ENCODE data around the gene NSF.
"Not testable (repeated sequence)": the region's sequence is repeated elsewhere in the genome, so short reads cannot be mapped to it uniquely, and the experiment has no call there.

Gene NSF

DNA sequence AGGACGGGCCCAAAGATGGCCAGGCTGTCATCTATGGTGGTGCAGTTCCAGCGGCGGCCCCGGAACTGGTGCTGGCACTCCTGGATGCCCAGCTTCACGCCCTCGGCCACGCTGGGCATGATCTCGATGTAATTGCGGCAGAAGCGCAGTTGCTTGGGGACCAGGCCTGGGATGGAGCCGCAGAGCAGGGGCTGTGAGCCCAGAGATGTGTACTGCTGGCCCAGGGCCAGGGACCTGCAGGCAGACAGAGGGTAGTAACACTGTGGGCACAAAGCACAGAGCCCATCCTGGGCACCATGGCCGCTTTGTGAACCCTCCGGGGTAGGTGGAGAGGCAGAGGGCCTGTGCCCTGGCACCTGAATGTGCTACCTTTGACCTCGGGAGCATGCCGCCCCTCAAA lies 183.2 kb downstream of the NSF start:
- DNase-seq = no peak

- DNase-seq = no peak
Measured at GRCh38 chr17:46774108-46774737, 183.8 kb downstream of the NSF start.

DNA sequence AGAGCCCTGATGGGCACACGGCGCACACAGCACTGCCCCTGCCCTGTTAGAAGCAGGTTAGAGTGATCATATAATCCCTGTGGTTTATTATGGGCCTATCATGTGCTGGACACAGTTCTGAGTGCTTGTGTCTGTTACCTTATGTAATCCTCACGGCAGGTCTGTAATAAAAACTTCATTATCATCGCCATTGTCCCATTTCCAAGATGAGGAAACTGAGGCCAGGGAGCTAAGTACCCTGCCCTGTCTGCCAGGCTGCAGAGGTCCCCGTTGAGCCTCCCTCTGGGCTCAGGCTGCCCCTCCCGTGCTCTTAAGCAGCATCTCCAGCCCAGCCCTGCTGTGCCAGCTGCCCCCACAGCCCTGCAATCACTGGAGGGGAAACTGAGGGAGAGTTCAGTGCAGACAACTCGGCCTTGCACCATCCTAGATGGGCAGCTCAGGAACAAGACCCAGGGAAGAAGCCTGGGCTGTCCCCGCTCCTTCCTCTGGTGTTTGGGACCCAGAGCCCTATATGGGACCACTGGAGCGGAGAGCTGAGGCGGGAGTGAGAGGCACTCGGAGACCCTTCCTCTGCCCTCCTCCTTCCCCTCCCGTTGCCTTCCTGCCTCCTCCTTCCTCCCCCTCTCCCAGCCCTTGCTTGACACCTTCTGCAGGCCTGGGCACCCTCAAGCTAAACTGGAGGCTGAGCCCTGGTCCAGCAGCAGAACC lies 186.0 kb downstream of the NSF start:
- no peak for DNase-seq

DNA sequence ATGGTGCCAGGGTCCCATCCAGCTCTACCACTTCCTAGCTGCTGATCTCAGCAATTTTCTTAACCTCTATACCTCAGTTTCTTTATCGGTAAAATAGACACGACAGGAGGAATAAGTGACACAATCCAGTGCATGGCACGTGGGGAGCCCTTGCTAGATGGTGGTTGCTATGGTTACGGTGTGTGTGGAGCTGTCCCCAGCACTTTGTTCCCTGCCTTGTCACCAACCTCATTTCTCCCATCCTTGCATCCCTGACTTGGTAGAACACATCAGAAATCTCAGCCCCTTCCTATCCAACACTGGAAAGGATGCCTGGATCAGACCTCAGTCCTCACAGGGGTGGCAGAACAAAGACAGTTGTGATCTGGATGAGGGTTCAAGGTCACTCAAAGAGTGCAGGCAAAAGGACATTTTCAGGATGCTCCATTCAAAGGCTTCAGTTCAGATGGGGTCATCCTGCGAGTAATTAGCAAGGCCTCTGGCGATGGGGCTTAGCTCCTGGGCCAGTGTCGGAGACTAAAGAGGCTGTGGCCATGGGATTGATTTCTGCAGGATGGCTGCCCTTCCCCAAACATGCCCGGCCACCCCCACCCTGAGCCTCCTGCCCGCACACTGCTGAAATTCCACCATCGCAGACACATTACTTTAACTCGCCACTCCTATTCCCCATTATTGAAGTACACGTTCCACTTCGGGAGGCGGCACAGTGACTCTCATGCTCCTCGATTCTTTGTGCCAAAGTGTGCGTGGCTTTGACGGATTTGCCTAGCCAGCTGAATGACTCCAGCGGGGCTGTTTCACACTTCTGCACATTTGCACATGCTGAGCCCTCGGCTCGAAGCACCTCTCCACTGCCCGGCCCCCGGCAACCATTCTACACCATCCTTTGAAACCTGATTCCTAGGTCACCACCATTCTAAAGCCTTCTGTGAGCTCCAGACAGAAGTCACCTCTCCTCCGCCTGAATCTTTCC lies 187.8 kb downstream of the NSF start:
- DNase-seq = peak in 13 of 56 donors; percentile 3 to 52 (median 17)

GRCh38 chr17:46780003-46780373 lies 189.5 kb downstream of the NSF start:
- DNase-seq = no peak

DNA sequence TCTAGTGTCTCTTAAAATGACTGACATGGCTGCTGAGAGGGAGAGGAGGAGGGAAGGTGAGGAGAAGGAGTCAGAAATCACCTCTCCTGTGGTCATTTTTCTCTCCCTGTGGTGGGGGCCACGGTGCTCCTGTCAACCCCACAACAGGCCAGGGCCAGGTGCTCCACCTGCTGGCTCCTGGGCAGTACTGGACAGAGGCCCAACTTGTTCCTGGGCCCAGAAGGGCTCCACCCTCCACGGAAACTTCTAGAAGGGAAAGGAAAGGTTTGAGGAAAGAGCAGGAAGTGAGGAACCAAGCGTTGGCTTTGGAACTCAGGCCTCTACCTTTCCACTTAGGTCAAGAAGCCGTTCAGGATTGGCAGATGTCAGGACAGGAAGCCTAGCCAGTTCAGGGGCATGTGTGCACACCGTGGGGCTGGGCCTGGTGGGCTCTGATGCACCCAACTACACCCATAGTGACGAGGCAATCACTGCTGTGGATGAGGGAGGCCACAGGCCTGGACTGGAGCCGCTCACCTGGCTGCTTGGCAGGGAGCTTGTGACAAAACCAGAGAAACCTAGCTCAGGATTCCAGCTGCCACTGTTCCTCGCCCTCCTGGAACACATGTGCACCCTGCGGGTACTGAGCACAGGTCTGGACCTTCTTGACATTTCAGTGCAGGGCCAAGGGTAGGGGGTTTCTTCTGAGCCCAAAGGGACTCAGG lies 191.9 kb downstream of the NSF start:
- no peak for DNase-seq

GRCh38 chr17:46783031-46783593 lies 192.6 kb downstream of the NSF start:
- DNase-seq = no peak

DNA sequence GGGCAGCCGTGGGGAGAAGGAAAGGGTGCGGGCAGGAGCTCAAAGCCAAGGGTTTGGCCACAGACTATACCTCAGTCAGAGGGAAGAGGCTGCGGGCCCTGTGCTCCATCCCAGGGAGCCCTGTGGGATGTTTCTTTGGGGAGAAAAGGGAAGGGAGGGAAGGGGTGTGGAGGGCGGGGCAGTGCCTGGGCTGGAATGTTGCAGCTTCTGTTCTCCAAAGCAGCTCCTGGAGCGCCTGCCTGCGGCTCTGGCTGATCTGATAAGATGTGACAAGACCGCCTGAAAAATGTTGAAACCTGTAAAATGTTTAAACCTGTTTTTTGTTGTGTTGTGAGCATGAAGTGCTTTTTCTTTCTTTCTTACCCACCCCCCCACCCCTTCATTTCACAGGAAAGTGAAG lies 195.2 kb downstream of the NSF start:
- DNase-seq = no peak

GRCh38 chr17:46787478-46787877 lies 197.0 kb downstream of the NSF start:
- DNase-seq = no peak

DNA sequence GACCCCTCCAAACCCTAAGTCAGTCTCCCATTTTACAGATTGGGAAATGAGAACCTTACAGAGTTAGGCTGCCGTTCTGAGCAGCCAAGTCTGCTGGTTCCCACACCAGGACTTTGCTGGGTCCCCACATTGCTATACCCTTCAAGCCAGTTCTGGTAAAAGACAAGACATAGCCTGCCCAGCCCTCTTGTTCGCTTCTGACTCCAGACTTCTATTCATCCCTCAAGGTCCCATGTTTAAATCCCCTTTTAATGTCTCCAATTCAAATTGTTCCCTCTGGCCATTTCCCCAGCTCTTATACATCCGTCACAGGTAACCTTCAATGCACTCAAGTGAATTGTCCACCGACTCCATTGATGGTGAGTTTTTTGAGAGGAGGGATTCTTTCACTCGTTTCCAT lies 197.8 kb downstream of the NSF start:
- DNase-seq = no peak

- DNase-seq = no peak
Measured at GRCh38 chr17:46788796-46789195, 198.3 kb downstream of the NSF start.

DNA sequence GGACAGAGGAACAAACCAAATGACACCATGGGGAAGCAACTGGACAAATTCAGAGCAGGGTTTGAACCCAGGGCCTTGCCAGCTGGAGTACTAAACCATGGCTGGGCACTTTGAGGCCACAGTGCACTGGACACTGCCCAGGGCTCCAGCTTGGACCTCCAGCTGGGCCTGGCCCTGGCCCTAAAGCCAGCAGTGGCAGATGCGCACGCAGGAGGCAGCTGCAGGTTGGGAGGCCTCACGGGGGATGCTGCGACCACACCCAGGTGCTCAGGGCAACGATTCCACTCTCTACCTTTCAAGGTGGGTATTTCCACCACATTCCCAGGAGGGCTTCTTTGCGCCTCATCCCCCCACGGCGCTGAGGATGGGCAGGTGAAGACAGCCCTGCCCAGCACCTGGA lies 199.1 kb downstream of the NSF start:
- DNase-seq = no peak

GRCh38 chr17:46790216-46790615 lies 199.7 kb downstream of the NSF start:
- DNase-seq = no peak

- DNase-seq = no peak
Measured at GRCh38 chr17:46791531-46791930, 201.1 kb downstream of the NSF start.

GRCh38 chr17:46792071-46792470 lies 201.6 kb downstream of the NSF start:
- no peak for DNase-seq

GRCh38 chr17:46793023-46793422 lies 202.6 kb downstream of the NSF start:
- DNase-seq = not testable (repeated sequence)

DNA sequence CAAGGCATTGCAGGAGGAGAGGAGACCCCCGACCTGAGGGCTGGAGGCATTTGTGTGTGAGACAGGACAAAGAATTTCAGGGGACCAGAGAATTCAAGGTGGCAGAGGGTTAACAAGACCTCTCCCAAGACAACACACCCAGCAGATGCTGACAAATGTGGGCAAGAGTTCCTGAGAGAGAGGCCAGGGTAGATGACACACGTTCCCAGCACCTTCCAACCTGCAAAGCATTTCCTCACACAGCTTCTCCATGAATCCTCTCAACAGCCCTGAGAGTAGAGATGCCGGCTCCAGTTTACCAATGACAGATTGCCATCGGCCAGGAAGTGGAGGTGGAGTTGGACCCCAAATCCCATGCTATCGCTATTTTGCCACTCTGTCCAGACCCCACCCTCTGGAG lies 203.1 kb downstream of the NSF start:
- no peak for DNase-seq

DNA sequence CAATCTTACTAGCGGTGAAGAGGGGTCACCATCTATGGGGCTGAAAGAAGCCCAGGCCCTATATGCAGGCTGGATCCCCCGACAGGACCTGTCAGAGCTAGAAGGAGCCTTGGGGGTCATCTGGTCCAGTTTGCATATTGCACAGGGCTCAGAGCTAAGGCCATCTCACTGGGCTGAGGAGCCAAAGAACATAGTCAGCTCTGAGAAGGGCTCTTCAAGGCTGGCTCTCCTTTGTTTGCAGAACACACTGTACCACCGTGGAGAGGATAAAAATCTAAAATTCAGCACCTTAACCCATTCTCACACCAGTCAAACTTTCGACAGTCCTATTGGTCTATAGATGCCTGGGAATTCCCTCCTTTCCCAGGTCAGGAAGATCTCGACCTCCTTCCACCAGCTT lies 203.8 kb downstream of the NSF start:
- DNase-seq = no peak

GRCh38 chr17:46795379-46795952 lies 205.0 kb downstream of the NSF start:
- DNase-seq = no peak

- DNase-seq = no peak
Measured at GRCh38 chr17:46796084-46796483, 205.6 kb downstream of the NSF start.

DNA sequence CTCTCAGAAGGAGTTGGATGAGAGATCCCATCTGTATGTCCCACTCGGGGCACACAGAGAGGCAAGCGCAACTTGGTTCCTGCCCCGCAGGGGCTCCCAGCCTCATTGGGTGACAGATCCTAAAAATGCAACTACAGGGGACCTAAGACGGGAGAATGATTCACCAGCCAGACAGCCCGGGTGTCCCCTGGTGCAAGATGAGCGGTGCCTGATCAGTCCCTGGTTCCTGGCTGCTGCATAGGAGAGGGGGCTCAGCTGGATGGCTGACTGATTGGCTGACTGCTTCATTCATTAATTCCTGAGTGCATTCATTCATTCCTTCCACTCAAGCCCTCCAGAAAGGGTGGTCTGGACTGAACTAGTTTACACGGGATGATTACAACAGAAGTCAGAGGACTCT lies 206.1 kb downstream of the NSF start:
- no peak for DNase-seq

Measured in nucleus accumbens (tissue), 56 donors.